T-helper 2 cell treated with Interferon-gamma antibody and Interleukin-4, amounts not matched to agents 5 μg/mL and 100 μg/mL, for 36 hours (primary cell): ENCODE data around the gene ADAMTSL4.

Experiments used
- DNase-seq: peaks from one replicate; pipeline ENCODE4 v3.0.0; 2021; ENCODE audit warnings: low spot score
- H3K27ac Mint-ChIP-seq: one replicate; pipeline ENCODE4 v1.8.0; 2021; ENCODE audit warnings: mild to moderate bottlenecking, mixed read lengths
- H3K27me3 Mint-ChIP-seq: one replicate; pipeline ENCODE4 v1.8.0; 2021; ENCODE audit warnings: low read depth, mixed read lengths
- H3K36me3 Mint-ChIP-seq: one replicate; pipeline ENCODE4 v1.8.0; 2021; ENCODE audit warnings: low read depth, mixed read lengths
- H3K4me1 Mint-ChIP-seq: one replicate; pipeline ENCODE4 v1.8.0; 2021; ENCODE audit warnings: low read depth, mixed read lengths
- H3K4me3 Mint-ChIP-seq: one replicate; pipeline ENCODE4 v1.8.0; 2022; ENCODE audit warnings: mild to moderate bottlenecking, moderate library complexity, mixed read lengths
- H3K9me3 Mint-ChIP-seq: one replicate; pipeline ENCODE4 v1.8.0; 2021; ENCODE audit warnings: mixed read lengths

ADAMTSL4 gene

GRCh38 chr1:150521196-150521968 lies 27.8 kb upstream of the ADAMTSL4 start:
- no peak overlapping the region for H3K4me3 Mint-ChIP-seq
- no peaks in the 10 kb centered on the region for H3K27me3 Mint-ChIP-seq
- H3K4me1 Mint-ChIP-seq, result peaks cover 7% of the 10 kb centered on the region
- no peaks in the 10 kb centered on the region for H3K36me3 Mint-ChIP-seq
- no peak overlapping the region for H3K27ac Mint-ChIP-seq
- DNase-seq, result no peak
- H3K9me3 Mint-ChIP-seq, result no peaks in the 10 kb centered on the region

GRCh38 chr1:150525348-150525747 lies 23.9 kb upstream of the ADAMTSL4 start:
- H3K4me1 Mint-ChIP-seq, result peaks cover 2% of the 10 kb centered on the region

GRCh38 chr1:150528196-150528595 lies 21.0 kb upstream of the ADAMTSL4 start:
- Mint-ChIP-seq H3K4me3 (no peak overlapping the region), H3K9me3 (no peaks in the 10 kb centered on the region), H3K4me1 (peaks cover 3% of the 10 kb centered on the region), H3K27ac (no peak overlapping the region), H3K36me3 (no peaks in the 10 kb centered on the region), H3K27me3 (no peaks in the 10 kb centered on the region)
- no peak for DNase-seq

More at GRCh38 chr1:150525348-150525747, 23.9 kb upstream of the ADAMTSL4 start:
- no peak for DNase-seq
- Mint-ChIP-seq H3K4me3 (no peak overlapping the region), H3K27ac (no peak overlapping the region), H3K27me3 (no peaks in the 10 kb centered on the region), H3K9me3 (no peaks in the 10 kb centered on the region), H3K36me3 (no peaks in the 10 kb centered on the region)

- Mint-ChIP-seq H3K9me3 (no peaks in the 10 kb centered on the region), H3K4me1 (peaks cover 3% of the 10 kb centered on the region), H3K27me3 (no peaks in the 10 kb centered on the region), H3K4me3 (no peak overlapping the region), H3K36me3 (no peaks in the 10 kb centered on the region), H3K27ac (no peak overlapping the region)
- DNase-seq, result no peak
Measured at GRCh38 chr1:150529017-150529416, 20.2 kb upstream of the ADAMTSL4 start.

- DNase-seq, result no peak
- Mint-ChIP-seq H3K9me3 (no peaks in the 10 kb centered on the region), H3K27me3 (no peaks in the 10 kb centered on the region), H3K27ac (no peak overlapping the region), H3K4me1 (peaks cover 3% of the 10 kb centered on the region), H3K4me3 (no peak overlapping the region), H3K36me3 (no peaks in the 10 kb centered on the region)
Measured at GRCh38 chr1:150530491-150531159, 18.6 kb upstream of the ADAMTSL4 start.

- Mint-ChIP-seq H3K9me3 (no peaks in the 10 kb centered on the region), H3K27me3 (no peaks in the 10 kb centered on the region), H3K4me1 (peaks cover 3% of the 10 kb centered on the region), H3K36me3 (no peaks in the 10 kb centered on the region), H3K4me3 (no peak overlapping the region), H3K27ac (no peak overlapping the region)
- no peak for DNase-seq
Measured at GRCh38 chr1:150532860-150533259, 16.3 kb upstream of the ADAMTSL4 start.

- Mint-ChIP-seq H3K4me3 (no peak overlapping the region), H3K36me3 (no peaks in the 10 kb centered on the region)
- no peak for DNase-seq
Measured at GRCh38 chr1:150534002-150534401, 15.2 kb upstream of the ADAMTSL4 start.

GRCh38 chr1:150535511-150536287 lies 13.5 kb upstream of the ADAMTSL4 start:
- DNase-seq, result no peak
- H3K27me3 Mint-ChIP-seq, result no peaks in the 10 kb centered on the region
- H3K36me3 Mint-ChIP-seq, result no peaks in the 10 kb centered on the region
- H3K4me3 Mint-ChIP-seq, result no peak overlapping the region
- H3K4me1 Mint-ChIP-seq, result peaks cover 3% of the 10 kb centered on the region
- H3K27ac Mint-ChIP-seq, result no peak overlapping the region
- no peaks in the 10 kb centered on the region for H3K9me3 Mint-ChIP-seq

More at GRCh38 chr1:150534002-150534401, 15.2 kb upstream of the ADAMTSL4 start:
- no peak overlapping the region for H3K27ac Mint-ChIP-seq
- no peaks in the 10 kb centered on the region for H3K9me3 Mint-ChIP-seq
- H3K27me3 Mint-ChIP-seq, result no peaks in the 10 kb centered on the region
- H3K4me1 Mint-ChIP-seq, result peaks cover 3% of the 10 kb centered on the region

GRCh38 chr1:150536836-150537731 lies 12.1 kb upstream of the ADAMTSL4 start:
- Mint-ChIP-seq H3K4me3 (no peak overlapping the region), H3K27ac (no peak overlapping the region), H3K36me3 (no peaks in the 10 kb centered on the region), H3K4me1 (peaks cover 3% of the 10 kb centered on the region), H3K9me3 (no peaks in the 10 kb centered on the region), H3K27me3 (no peaks in the 10 kb centered on the region)
- no peak for DNase-seq

- H3K9me3 Mint-ChIP-seq, result no peaks in the 10 kb centered on the region
- H3K36me3 Mint-ChIP-seq, result no peaks in the 10 kb centered on the region
- no peak overlapping the region for H3K4me3 Mint-ChIP-seq
- no peak for DNase-seq
- H3K27ac Mint-ChIP-seq, result no peak overlapping the region
- H3K27me3 Mint-ChIP-seq, result no peaks in the 10 kb centered on the region
- H3K4me1 Mint-ChIP-seq, result no peaks in the 10 kb centered on the region
Measured at GRCh38 chr1:150537732-150538684, 11.2 kb upstream of the ADAMTSL4 start.

- Mint-ChIP-seq H3K27me3 (peaks cover 13% of the 10 kb centered on the region), H3K4me1 (peaks cover 3% of the 10 kb centered on the region), H3K9me3 (no peaks in the 10 kb centered on the region), H3K36me3 (no peaks in the 10 kb centered on the region), H3K4me3 (no peak overlapping the region), H3K27ac (no peak overlapping the region)
- DNase-seq, result no peak
Measured at GRCh38 chr1:150543500-150544143, 5.6 kb upstream of the ADAMTSL4 start.

- no peak for DNase-seq
- H3K4me1 Mint-ChIP-seq, result peaks cover 3% of the 10 kb centered on the region
- peaks cover 13% of the 10 kb centered on the region for H3K27me3 Mint-ChIP-seq
- H3K4me3 Mint-ChIP-seq, result no peak overlapping the region
- H3K9me3 Mint-ChIP-seq, result no peaks in the 10 kb centered on the region
- H3K36me3 Mint-ChIP-seq, result no peaks in the 10 kb centered on the region
- H3K27ac Mint-ChIP-seq, result no peak overlapping the region
Measured at GRCh38 chr1:150544204-150544603, 5.0 kb upstream of the ADAMTSL4 start.
